OCI-LY7 (cell line): Measurements from ENCODE around the gene ISG20L2. TPM values are rescaled to one million over a fixed set of nuclear protein-coding genes. Genes with fewer than 3 reads are reported as not detected.
A peak's percentile ranks its signal among the peaks of the same experiment; 100 is the strongest.

Experiments
- BruUV-seq: library from RNA; stranded (reverse); fragments of 400-500 nt; replicated peaks from 2 replicates; lab custom pipeline; 2021; lab: Mats Ljungman, UMichigan
- CTCF ChIA-PET: fragments of 300-600 bp; sonication (Branson Sonifier 250); formaldehyde crosslinking; loops from one replicate; lab custom pipeline; 2022; ENCODE audit warnings: antibody characterized with exemption; ENCODE audit not compliant: unreplicated experiment; lab: Charles Lee
- POLR2A ChIA-PET: fragments of 300-600 bp; sonication (Branson Sonifier 250); formaldehyde crosslinking; loops from one replicate; lab custom pipeline; 2022; ENCODE audit warnings: antibody characterized with exemption; lab: Charles Lee
- DNase-seq: peaks from one replicate; pipeline ENCODE4 v3.0.0-alpha.2; 2015; ENCODE audit warnings: low spot score
- H2AFZ ChIP-seq: fragments of 200-600 bp; sonication (generic), shearing (Covaris generic); 2 replicates; pipeline ENCODE4 v1.6.1; 2014; ENCODE audit warnings: mild to moderate bottlenecking, antibody characterized with exemption, low read length, moderate library complexity
- H3K27ac ChIP-seq: fragments of 200-600 bp; sonication (generic); 2 replicates; pipeline ENCODE4 v1.5.1; 2014; ENCODE audit warnings: mixed run types, low read depth, mild to moderate bottlenecking, moderate library complexity, low read length, inconsistent platforms; ENCODE audit not compliant: poor library complexity, severe bottlenecking
- H3K36me3 ChIP-seq: fragments of 200-600 bp; sonication (generic); 2 replicates; pipeline ENCODE4 v1.6.1; 2014; ENCODE audit warnings: mild to moderate bottlenecking, antibody characterized with exemption, low read length, moderate library complexity, mixed read lengths; ENCODE audit not compliant: insufficient read depth
- H3K4me1 ChIP-seq: fragments of 200-600 bp; sonication (generic); 2 replicates; pipeline ENCODE4 v1.5.1; 2014; ENCODE audit warnings: mild to moderate bottlenecking, low read length; ENCODE audit not compliant: insufficient read depth, poor library complexity, severe bottlenecking
- H3K4me2 ChIP-seq: fragments of 200-600 bp; sonication (generic); 2 replicates; pipeline ENCODE4 v1.6.1; 2014; ENCODE audit warnings: mild to moderate bottlenecking, low read length
- H3K4me3 ChIP-seq: fragments of 200-600 bp; sonication (generic); 2 replicates; pipeline ENCODE4 v1.5.1; 2014; ENCODE audit warnings: mild to moderate bottlenecking, low read depth, low read length; ENCODE audit not compliant: poor library complexity, severe bottlenecking
- H3K79me2 ChIP-seq: fragments of 200-600 bp; sonication (generic); 2 replicates; pipeline ENCODE4 v1.6.1; 2016; ENCODE audit warnings: low read depth, mild to moderate bottlenecking, low read length, moderate library complexity, mixed read lengths; ENCODE audit not compliant: insufficient read depth
- H3K9me2 ChIP-seq: fragments of 200-600 bp; sonication (generic); 2 replicates; pipeline ENCODE4 v1.6.1; 2016; ENCODE audit warnings: mild to moderate bottlenecking, low read length, mixed read lengths; ENCODE audit not compliant: insufficient read depth
- H3K9me3 ChIP-seq: fragments of 200-600 bp; sonication (generic); 2 replicates; pipeline ENCODE4 v1.6.1; 2014; ENCODE audit warnings: mild to moderate bottlenecking, mixed run types, low read length, mixed read lengths
- H4K20me1 ChIP-seq: fragments of 200-600 bp; sonication (generic); 2 replicates; pipeline ENCODE4 v1.6.1; 2014; ENCODE audit warnings: mild to moderate bottlenecking, antibody characterized with exemption, low read length, moderate library complexity, mixed read lengths; ENCODE audit not compliant: insufficient read depth
- EZH2phosphoT487 ChIP-seq: fragments of 200-600 bp; sonication (generic); IDR thresholded peaks from 2 replicates; pipeline ENCODE4 v1.6.1; 2018; ENCODE audit warnings: low read depth, borderline replicate concordance, mild to moderate bottlenecking, mixed run types, antibody characterized with exemption, low read length, moderate library complexity, mixed read lengths
- intact Hi-C: fragments of 100-400 bp; cut with micrococcal nuclease; formaldehyde crosslinking; loops from one replicate; pipeline ENCODE4 v1.10.0; 2022; ENCODE audit not compliant: unreplicated experiment
- total RNA-seq, 2 experiments: library from RNA; depleted of rRNA in 1 of 2; stranded (reverse); fragments of >200 nt in 1 of 2; shearing (Covaris generic) in 1 of 2; gene quantifications; 2 replicates each; pipeline ENCODE4 v1.2.3, GENCODE V29; 2014 to 2022
- TF ChIP-seq, protein P1 (sequence below): fragments of 200-600 bp; sonication (generic); conservative IDR thresholded peaks from 2 replicates; pipeline ENCODE4 v1.5.1; 2014; ENCODE audit warnings: mild to moderate bottlenecking, antibody characterized with exemption, low read length, moderate library complexity, mixed read lengths

The ISG20L2 gene
- total RNA-seq, 2 experiments from 2014 or later = 37.9 to 74.1 TPM

DNA sequence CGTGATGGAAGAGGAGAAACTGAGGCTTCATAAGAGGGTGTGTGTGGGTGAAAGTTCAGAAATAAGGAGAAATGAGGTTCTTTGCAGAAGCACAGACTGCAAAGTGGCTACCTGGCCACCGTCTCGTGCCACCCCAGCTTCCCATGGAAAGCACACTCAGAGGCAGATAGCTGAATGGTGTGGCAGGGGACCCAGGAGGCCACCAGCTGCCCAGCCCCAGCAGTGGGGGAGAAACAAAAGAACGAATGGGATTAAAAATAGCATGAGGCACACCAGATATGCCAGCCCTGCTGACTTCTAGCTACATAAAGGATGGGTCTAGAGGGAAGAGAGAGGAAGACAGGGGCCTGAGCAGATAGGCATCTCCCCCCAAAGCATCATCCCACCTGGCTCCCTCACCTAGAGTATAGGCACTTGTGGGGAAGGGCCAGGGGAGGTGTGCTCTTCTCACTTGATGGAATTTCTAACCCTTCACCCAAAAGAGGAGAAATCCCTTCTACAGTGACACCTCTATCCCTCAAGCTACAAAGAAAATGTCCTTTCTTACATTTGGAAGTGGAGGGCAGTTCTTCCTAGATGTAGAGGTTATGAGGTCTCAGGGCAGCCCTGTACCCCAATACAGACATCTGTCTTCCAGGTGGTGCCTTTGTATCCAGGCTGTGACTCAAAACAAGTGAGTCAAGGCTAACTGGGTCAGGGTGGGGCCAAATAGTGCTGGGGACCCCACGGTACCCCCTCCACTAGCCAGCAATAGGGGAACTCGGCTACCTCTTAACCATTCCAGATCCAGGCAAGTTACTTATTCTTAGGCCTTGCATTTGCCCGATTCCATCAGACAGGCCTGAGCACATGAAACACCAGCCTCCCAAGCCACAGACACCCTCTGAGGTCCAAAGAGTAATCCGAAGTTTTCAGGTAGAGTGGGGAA lies 19.4 kb upstream of the ISG20L2 start:
- peak overlapping the region; percentile 81 for H3K27ac ChIP-seq
- no TSS peak for BruUV-seq
- peak overlapping the region; percentile 99 for H3K4me2 ChIP-seq
- CTCF ChIA-PET = interaction anchor here (1.0 kb wide), 1 partner anchor 22 kb away, joined by 5 read pairs; no protein-coding TSS in a partner anchor
- H2AFZ ChIP-seq = no peak overlapping the region
- TF ChIP-seq EZH2phosphoT487 = no peak
- TF ChIP-seq, protein P1, sequence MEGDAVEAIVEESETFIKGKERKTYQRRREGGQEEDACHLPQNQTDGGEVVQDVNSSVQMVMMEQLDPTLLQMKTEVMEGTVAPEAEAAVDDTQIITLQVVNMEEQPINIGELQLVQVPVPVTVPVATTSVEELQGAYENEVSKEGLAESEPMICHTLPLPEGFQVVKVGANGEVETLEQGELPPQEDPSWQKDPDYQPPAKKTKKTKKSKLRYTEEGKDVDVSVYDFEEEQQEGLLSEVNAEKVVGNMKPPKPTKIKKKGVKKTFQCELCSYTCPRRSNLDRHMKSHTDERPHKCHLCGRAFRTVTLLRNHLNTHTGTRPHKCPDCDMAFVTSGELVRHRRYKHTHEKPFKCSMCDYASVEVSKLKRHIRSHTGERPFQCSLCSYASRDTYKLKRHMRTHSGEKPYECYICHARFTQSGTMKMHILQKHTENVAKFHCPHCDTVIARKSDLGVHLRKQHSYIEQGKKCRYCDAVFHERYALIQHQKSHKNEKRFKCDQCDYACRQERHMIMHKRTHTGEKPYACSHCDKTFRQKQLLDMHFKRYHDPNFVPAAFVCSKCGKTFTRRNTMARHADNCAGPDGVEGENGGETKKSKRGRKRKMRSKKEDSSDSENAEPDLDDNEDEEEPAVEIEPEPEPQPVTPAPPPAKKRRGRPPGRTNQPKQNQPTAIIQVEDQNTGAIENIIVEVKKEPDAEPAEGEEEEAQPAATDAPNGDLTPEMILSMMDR = no peak; the same call in 1 of the 2 replicates
- H3K36me3 ChIP-seq = peaks cover 72% of the 10 kb centered on the region
- no peak for DNase-seq
- peaks cover 73% of the 10 kb centered on the region for H3K79me2 ChIP-seq
- no peaks in the 10 kb centered on the region for H3K9me2 ChIP-seq
- H4K20me1 ChIP-seq = peaks cover 9% of the 10 kb centered on the region; the same call in 1 of the 2 replicates
- no peaks in the 10 kb centered on the region for H3K9me3 ChIP-seq
- intact Hi-C loops = no loop called here
- POLR2A ChIA-PET = interaction anchor here (1.1 to 1.5 kb wide), 2 partner anchors 19 to 21 kb away, joined by 3 to 6 read pairs; partner anchors contain the start of gene ISG20L2
- peak overlapping the region; percentile 85 for H3K4me3 ChIP-seq
- peaks cover 46% of the 10 kb centered on the region for H3K4me1 ChIP-seq

DNA sequence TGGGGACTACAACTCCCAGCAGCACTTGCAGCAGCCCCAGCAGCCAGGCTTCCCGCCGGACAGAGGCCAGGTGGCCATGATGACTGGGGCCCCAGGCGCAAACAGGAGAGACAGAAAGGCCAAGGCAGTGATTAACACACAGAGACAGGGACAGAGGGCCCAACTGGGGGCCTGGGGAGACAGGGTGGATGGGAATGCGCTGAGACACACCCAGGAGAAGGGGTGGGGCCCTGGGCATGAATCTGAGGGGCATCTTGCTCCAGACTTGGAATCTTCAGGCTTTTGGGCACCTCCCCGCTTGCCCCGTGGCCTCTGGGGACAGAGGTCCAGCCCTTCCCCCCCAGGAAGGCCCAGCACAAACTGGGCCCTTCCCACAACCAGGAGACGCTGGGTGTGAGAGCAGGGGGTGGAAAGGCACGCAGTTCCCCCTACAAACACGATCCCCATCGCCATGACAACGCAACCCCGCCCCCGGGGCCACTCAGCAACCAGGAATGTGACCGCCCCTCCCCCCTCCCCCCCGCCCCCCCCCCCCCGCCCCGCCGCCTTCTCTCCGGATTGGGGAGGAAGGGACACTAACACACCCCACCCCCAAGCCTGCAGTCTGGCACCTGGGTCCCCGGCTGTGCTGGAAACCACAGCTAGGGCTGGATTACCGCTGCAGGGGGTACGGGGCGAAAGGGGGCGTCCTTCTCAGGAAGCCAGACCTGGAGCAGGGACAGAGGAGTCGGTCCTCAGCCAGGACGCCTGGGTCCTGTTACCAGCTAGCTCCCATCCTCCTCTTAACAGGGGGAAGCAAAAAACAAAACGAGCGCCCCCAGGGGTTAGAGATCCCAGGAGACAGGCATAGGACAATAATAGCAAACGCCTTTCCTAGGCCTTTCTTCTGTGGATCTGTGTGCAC lies 18.4 kb upstream of the ISG20L2 start:
- no peak overlapping the region for H2AFZ ChIP-seq
- H3K9me3 ChIP-seq = no peaks in the 10 kb centered on the region
- intact Hi-C loops = no loop called here
- ChIA-PET POLR2A (interaction anchor here (1.1 to 1.5 kb wide), 2 partner anchors 18 to 20 kb away, joined by 3 to 6 read pairs; partner anchors contain the start of gene ISG20L2), CTCF (interaction anchor here (1.0 kb wide), 1 partner anchor 21 kb away, joined by 5 read pairs; no protein-coding TSS in a partner anchor)
- peaks cover 43% of the 10 kb centered on the region for H3K4me1 ChIP-seq
- H3K4me3 ChIP-seq = peak overlapping the region; percentile 85
- peak overlapping the region; percentile 81 for H3K27ac ChIP-seq
- peaks cover 9% of the 10 kb centered on the region; the same call in 1 of the 2 replicates for H4K20me1 ChIP-seq
- H3K79me2 ChIP-seq = peaks cover 63% of the 10 kb centered on the region
- peaks cover 80% of the 10 kb centered on the region for H3K36me3 ChIP-seq
- peak; percentile 74 for DNase-seq
- no TSS peak for BruUV-seq
- TF ChIP-seq, protein P1 = peak; percentile 71
- TF ChIP-seq EZH2phosphoT487 = no peak
- no peaks in the 10 kb centered on the region for H3K9me2 ChIP-seq
- peak overlapping the region; percentile 99 for H3K4me2 ChIP-seq
